GM12878 (cell line): ENCODE measurements around the gene SETD2.

ENCODE experiments used
- POLR2AphosphoS5 ChIP-seq: IDR thresholded peaks from 2 replicates; pipeline ENCODE4 v1.6.1; 2011; ENCODE audit warnings: mild to moderate bottlenecking, low read length, inconsistent platforms
- SP1 ChIP-seq: IDR thresholded peaks from one replicate; pipeline ENCODE4 v1.6.1; 2011; ENCODE audit warnings: low read depth, low read length
- TF ChIP-seq, protein P1 (sequence below): IDR thresholded peaks from 2 replicates; pipeline ENCODE4 v1.6.1; 2012; ENCODE audit warnings: improper control_type of control experiment, low read depth, low read length; ENCODE audit not compliant: insufficient replicate concordance

DNA sequence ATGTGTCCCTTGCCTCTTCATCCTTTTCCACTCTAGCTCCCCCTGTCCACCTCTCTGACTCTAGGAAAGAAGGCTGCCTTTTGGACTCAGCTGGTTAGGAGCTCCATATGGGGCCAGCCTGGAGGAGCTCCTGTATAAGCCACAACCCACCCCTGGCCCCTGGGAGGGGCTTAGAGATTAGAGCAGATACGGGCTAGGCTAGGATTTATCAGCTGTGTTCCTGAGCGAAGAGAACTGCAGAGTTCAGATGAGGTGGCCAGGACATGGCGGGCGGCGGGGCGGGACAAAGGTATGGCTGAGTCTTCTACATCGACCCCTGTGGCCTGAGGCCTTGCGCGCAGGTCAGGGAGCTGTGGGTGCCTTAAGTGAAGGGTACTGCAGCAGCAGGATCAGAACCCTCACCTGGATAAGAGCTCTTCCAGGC, 176.6 kb downstream of the SETD2 start:
- TF ChIP-seq POLR2AphosphoS5 = peak; percentile 24; the same call in 1 of the 2 replicates
- TF ChIP-seq, protein P1, sequence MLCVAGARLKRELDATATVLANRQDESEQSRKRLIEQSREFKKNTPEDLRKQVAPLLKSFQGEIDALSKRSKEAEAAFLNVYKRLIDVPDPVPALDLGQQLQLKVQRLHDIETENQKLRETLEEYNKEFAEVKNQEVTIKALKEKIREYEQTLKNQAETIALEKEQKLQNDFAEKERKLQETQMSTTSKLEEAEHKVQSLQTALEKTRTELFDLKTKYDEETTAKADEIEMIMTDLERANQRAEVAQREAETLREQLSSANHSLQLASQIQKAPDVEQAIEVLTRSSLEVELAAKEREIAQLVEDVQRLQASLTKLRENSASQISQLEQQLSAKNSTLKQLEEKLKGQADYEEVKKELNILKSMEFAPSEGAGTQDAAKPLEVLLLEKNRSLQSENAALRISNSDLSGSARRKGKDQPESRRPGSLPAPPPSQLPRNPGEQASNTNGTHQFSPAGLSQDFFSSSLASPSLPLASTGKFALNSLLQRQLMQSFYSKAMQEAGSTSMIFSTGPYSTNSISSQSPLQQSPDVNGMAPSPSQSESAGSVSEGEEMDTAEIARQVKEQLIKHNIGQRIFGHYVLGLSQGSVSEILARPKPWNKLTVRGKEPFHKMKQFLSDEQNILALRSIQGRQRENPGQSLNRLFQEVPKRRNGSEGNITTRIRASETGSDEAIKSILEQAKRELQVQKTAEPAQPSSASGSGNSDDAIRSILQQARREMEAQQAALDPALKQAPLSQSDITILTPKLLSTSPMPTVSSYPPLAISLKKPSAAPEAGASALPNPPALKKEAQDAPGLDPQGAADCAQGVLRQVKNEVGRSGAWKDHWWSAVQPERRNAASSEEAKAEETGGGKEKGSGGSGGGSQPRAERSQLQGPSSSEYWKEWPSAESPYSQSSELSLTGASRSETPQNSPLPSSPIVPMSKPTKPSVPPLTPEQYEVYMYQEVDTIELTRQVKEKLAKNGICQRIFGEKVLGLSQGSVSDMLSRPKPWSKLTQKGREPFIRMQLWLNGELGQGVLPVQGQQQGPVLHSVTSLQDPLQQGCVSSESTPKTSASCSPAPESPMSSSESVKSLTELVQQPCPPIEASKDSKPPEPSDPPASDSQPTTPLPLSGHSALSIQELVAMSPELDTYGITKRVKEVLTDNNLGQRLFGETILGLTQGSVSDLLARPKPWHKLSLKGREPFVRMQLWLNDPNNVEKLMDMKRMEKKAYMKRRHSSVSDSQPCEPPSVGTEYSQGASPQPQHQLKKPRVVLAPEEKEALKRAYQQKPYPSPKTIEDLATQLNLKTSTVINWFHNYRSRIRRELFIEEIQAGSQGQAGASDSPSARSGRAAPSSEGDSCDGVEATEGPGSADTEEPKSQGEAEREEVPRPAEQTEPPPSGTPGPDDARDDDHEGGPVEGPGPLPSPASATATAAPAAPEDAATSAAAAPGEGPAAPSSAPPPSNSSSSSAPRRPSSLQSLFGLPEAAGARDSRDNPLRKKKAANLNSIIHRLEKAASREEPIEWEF = no peak
- no peak for TF ChIP-seq SP1
